DOHH2 (cell line): ENCODE results near the gene C6orf52.

Source experiments
- EZH2phosphoT487 ChIP-seq: fragments of 200-600 bp; sonication (generic); IDR thresholded peaks from 2 replicates; pipeline ENCODE4 v1.6.1; 2017; ENCODE audit warnings: borderline replicate concordance, mild to moderate bottlenecking, antibody characterized with exemption, low read length, moderate library complexity, mixed read lengths
- TF ChIP-seq, protein P1 (sequence below): fragments of 200-600 bp; sonication (generic); IDR thresholded peaks from one replicate; pipeline ENCODE4 v1.5.1; 2014; ENCODE audit warnings: antibody characterized with exemption, mild to moderate bottlenecking, low read depth, low read length; ENCODE audit not compliant: poor library complexity, severe bottlenecking

DNA sequence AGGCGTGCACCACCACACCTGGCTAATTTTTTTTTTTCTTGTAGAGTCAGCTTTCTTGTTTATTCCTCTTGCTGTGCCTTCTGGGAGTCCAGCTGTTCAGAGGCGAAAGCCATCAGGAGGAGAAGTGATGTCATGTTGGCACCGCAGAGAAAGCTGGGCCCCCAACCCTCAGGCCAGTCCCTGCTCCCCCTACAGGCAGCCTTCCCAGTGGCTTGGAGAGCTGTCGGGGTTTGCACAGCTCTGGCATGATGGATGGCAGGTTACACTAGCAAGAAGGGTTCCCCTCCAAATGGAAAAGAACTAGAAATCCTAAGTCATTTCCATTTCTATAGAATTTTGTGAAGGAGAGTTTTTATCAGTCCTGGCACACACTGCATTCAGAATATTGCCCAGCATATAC is 72.6 kb downstream of the C6orf52 start:
- TF ChIP-seq, protein P1, sequence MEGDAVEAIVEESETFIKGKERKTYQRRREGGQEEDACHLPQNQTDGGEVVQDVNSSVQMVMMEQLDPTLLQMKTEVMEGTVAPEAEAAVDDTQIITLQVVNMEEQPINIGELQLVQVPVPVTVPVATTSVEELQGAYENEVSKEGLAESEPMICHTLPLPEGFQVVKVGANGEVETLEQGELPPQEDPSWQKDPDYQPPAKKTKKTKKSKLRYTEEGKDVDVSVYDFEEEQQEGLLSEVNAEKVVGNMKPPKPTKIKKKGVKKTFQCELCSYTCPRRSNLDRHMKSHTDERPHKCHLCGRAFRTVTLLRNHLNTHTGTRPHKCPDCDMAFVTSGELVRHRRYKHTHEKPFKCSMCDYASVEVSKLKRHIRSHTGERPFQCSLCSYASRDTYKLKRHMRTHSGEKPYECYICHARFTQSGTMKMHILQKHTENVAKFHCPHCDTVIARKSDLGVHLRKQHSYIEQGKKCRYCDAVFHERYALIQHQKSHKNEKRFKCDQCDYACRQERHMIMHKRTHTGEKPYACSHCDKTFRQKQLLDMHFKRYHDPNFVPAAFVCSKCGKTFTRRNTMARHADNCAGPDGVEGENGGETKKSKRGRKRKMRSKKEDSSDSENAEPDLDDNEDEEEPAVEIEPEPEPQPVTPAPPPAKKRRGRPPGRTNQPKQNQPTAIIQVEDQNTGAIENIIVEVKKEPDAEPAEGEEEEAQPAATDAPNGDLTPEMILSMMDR, result no peak
- TF ChIP-seq EZH2phosphoT487, result no peak
